T-cell (primary cell): Measurements from ENCODE around the gene SNPH. TPM values are rescaled to one million over a fixed set of nuclear protein-coding genes. Genes with fewer than 3 reads are reported as not detected.

Source experiments
- ATAC-seq, 4 experiments: fragments of 200-7000 bp in 3 of 4; fragments of 150-1000 bp in 1 of 4; cut with Tn5 transposase; replicated peaks in 1 of 4; 1 replicate in 3 of 4; 2 replicates in 1 of 4; pipeline ENCODE4 v1.10.0; 2021; ENCODE audit warnings: moderate library complexity in 3 of 4, mild to moderate bottlenecking in 2 of 4, moderate number of reproducible peaks in 1 of 4
- CTCF ChIA-PET, 2 donors: fragments of 300-600 bp; sonication (Branson Sonifier 250); formaldehyde crosslinking; loops; one replicate each; lab custom pipeline; 2022; ENCODE audit warnings: antibody characterized with exemption in 2 of 2; lab: Charles Lee
- POLR2A ChIA-PET, 2 donors: fragments of 300-600 bp; sonication (Branson Sonifier 250); formaldehyde crosslinking; loops; one replicate each; lab custom pipeline; 2022; ENCODE audit warnings: antibody characterized with exemption in 2 of 2; lab: Charles Lee
- DNase-seq, 35 experiments: peaks; one replicate each; pipeline versions ENCODE4 v3.0.0 to v3.0.0-alpha.2; 2013 to 2023
- H3K27ac ChIP-seq: one replicate; pipeline ENCODE4 v1.5.1; 2013; ENCODE audit warnings: low read length
- H3K27me3 ChIP-seq, 2 experiments: replicated peaks in 1 of 2; 1 replicate in 1 of 2; 2 replicates in 1 of 2; pipeline versions ENCODE4 v1.6.1 to v1.7.0; 2013; ENCODE audit warnings: low read length in 1 of 2, mixed read lengths in 1 of 2; ENCODE audit not compliant: control insufficient read depth in 2 of 2, insufficient read depth in 2 of 2; ENCODE audit errors: extremely low read depth in 1 of 2
- H3K36me3 ChIP-seq, 2 donors: 1 replicate in 1 of 2; 2 replicates in 1 of 2; pipeline versions ENCODE4 v1.6.1 to v1.7.0; 2013; ENCODE audit warnings: low read length in 1 of 2; ENCODE audit not compliant: control insufficient read depth in 2 of 2, insufficient read depth in 1 of 2; ENCODE audit errors: extremely low read depth in 1 of 2
- H3K4me1 ChIP-seq, 2 experiments: 1 replicate in 1 of 2; 2 replicates in 1 of 2; pipeline versions ENCODE4 v1.6.1 to v1.7.0; 2013; ENCODE audit warnings: low read length in 2 of 2, mixed read lengths in 1 of 2; ENCODE audit not compliant: insufficient read depth in 2 of 2, control insufficient read depth in 1 of 2; ENCODE audit errors: extremely low read depth in 1 of 2
- H3K4me3 ChIP-seq, 2 donors: 1 replicate in 1 of 2; 2 replicates in 1 of 2; pipeline versions ENCODE4 v1.5.1 to v1.7.0; 2013; ENCODE audit warnings: mild to moderate bottlenecking in 2 of 2, low read length in 1 of 2, moderate library complexity in 1 of 2; ENCODE audit not compliant: control insufficient read depth in 1 of 2; ENCODE audit errors: extremely low read depth in 1 of 2
- H3K9me3 ChIP-seq: 2 replicates; pipeline ENCODE4 v1.7.0; 2013
- H3K27ac Mint-ChIP-seq, 2 donors: one replicate each; pipeline ENCODE4 v1.8.0; 2020 to 2021; ENCODE audit warnings: mild to moderate bottlenecking in 2 of 2, mixed read lengths in 2 of 2
- H3K27me3 Mint-ChIP-seq, 2 donors: one replicate each; pipeline ENCODE4 v1.8.0; 2021 to 2022; ENCODE audit warnings: mixed read lengths in 2 of 2
- H3K36me3 Mint-ChIP-seq: one replicate; pipeline ENCODE4 v1.8.0; 2021; ENCODE audit warnings: mixed read lengths
- H3K4me1 Mint-ChIP-seq, 3 donors: one replicate each; pipeline ENCODE4 v1.8.0; 2020 to 2022; ENCODE audit warnings: mixed read lengths in 3 of 3, mild to moderate bottlenecking in 1 of 3
- H3K4me3 Mint-ChIP-seq, 3 donors: one replicate each; pipeline ENCODE4 v1.8.0; 2020 to 2022; ENCODE audit warnings: mild to moderate bottlenecking in 3 of 3, mixed read lengths in 3 of 3, moderate library complexity in 3 of 3
- H3K9me3 Mint-ChIP-seq, 3 donors: one replicate each; pipeline ENCODE4 v1.8.0; 2020 to 2022; ENCODE audit warnings: mixed read lengths in 3 of 3
- WGBS: methylation state at CpG from one replicate; pipeline ENCODE4 v1.1.5; 2013; ENCODE audit warnings: missing lambda C conversion rate; ENCODE audit not compliant: insufficient coverage; 5-methylcytosine and 5-hydroxymethylcytosine counted together
- total RNA-seq, 35 experiments: library from RNA in 6 of 35; stranded (reverse) in 6 of 35; fragments of 120-200 nt in 1 of 35; gene quantifications; one replicate each; pipeline versions ENCODE4 v1.2.1 to v1.2.4 and lab custom pipeline; 2013 to 2026

Gene SNPH
- total RNA-seq, 5 donors from 2014 or later (not counting 1 experiment from before 2014, with no cell fraction given), result 12.9 to 29.8 (median 23.4) TPM

DNA sequence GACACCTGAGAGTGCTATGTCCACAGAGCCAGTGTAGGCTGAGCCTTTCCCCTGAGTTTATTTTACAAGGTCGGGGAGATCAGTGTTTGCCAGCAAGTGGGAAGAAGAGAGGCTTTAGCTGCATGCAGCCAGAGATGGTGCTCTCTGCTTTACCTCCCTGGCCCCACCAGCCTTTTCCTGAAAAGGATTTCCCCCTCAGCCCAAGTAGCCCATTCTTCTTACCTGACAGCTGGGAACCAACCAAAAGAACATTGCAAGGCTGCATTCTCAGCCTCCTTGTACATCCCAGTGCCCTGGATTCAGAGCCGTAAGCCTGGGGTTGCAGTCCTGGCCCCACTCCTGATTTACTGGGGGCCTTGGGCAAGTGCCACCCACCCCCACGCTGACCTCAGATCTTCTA is 16.9 kb downstream of the SNPH start:
- Mint-ChIP-seq H3K9me3 (no peaks in the 10 kb centered on the region), H3K4me1 (peaks cover 74 to 77% (median 75%) of the 10 kb centered on the region in 3 donors), H3K27ac (peak overlapping the region; percentile 47 to 53), H3K4me3 (peak overlapping the region in 1 of 3 donors; percentile 77), H3K27me3 (no peaks in the 10 kb centered on the region), H3K36me3 (peaks cover 11% of the 10 kb centered on the region)
- 79% methylated on average over 2 of the region's 3 CpGs for WGBS
- no peaks in the 10 kb centered on the region for H3K9me3 ChIP-seq
- peaks cover 23 to 64% of the 10 kb centered on the region in 2 experiments for H3K4me1 ChIP-seq
- CTCF ChIA-PET, result interaction anchor here (1.0 to 1.3 kb wide), 2 partner anchors 9 to 106 kb away, joined by 3 to 4 read pairs; no protein-coding TSS in a partner anchor
- no peaks in the 10 kb centered on the region for H3K27me3 ChIP-seq
- no peak overlapping the region for H3K4me3 ChIP-seq
- no peak overlapping the region for H3K27ac ChIP-seq
- no peak for ATAC-seq
- H3K36me3 ChIP-seq, result no peaks in the 10 kb centered on the region
- POLR2A ChIA-PET, result interaction anchor here (0.5 to 0.6 kb wide), 2 partner anchors 16 to 43 kb away, joined by 3 read pairs; no protein-coding TSS in a partner anchor
- DNase-seq, result no peak

DNA sequence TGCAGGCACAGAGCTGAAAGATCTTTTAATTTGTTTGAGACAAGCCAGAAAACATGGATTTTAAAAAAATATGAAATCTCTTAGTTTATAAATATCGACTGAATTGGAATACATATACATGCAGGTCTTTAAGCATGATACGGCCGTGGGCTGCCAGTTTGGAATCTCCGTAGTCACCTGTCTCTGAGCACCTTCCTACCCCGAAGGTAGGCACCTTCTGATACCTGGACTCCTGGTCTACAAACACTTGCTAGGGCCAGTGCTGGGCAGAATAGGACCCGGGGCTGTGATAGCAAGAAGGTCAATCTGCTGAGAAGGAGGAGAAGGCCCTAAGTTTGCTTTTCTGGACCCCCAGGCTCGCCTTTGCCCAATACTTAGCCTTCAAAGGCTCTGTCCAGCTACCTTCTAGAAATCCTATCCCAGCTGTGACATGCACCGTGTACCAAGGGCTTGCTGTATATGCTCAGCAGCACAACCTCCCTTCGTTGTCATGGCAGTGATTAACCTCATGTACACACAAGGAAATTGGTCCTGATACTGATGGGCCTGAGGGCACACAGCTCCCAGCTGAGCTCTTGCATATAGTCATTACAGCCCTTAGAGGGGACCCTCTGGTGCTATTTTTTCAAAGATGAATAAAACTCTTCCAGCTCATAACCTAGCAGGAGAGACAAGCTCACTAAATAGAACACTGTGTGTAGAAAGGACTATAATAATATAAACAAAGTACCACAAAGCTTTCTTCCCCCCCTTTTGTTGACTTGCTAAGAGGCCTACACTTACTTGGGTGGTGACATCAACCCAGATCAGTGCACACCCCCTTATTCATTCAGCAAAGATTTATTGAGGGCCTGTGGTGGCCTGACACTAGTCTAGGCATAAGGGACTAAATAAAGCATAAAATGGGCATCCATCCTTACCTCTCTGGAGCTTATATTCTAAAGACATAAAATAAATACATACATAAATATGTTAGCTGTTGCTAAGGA is 17.7 kb downstream of the SNPH start:
- Mint-ChIP-seq H3K27me3 (no peaks in the 10 kb centered on the region), H3K36me3 (peaks cover 14% of the 10 kb centered on the region), H3K27ac (peak overlapping the region; percentile 53 to 75), H3K4me1 (peaks cover 78 to 81% (median 78%) of the 10 kb centered on the region in 3 donors), H3K4me3 (peak overlapping the region in 1 of 3 donors; percentile 77), H3K9me3 (no peaks in the 10 kb centered on the region)
- no peak overlapping the region for H3K4me3 ChIP-seq
- peaks cover 23 to 68% of the 10 kb centered on the region in 2 experiments for H3K4me1 ChIP-seq
- no peaks in the 10 kb centered on the region for H3K36me3 ChIP-seq
- POLR2A ChIA-PET, result interaction anchor here in 1 of 2 donors (0.6 kb wide), 1 partner anchor 17 kb away, joined by 3 read pairs; no protein-coding TSS in a partner anchor
- no peaks in the 10 kb centered on the region for H3K9me3 ChIP-seq
- no peak overlapping the region for H3K27ac ChIP-seq
- DNase-seq (no peak), ATAC-seq (no peak)
- CTCF ChIA-PET, result interaction anchor here in 1 of 2 donors (1.3 kb wide), 1 partner anchor 8 kb away, joined by 4 read pairs; no protein-coding TSS in a partner anchor
- WGBS, result 91% methylated on average over 8 of the region's 9 CpGs
- no peaks in the 10 kb centered on the region for H3K27me3 ChIP-seq

DNA sequence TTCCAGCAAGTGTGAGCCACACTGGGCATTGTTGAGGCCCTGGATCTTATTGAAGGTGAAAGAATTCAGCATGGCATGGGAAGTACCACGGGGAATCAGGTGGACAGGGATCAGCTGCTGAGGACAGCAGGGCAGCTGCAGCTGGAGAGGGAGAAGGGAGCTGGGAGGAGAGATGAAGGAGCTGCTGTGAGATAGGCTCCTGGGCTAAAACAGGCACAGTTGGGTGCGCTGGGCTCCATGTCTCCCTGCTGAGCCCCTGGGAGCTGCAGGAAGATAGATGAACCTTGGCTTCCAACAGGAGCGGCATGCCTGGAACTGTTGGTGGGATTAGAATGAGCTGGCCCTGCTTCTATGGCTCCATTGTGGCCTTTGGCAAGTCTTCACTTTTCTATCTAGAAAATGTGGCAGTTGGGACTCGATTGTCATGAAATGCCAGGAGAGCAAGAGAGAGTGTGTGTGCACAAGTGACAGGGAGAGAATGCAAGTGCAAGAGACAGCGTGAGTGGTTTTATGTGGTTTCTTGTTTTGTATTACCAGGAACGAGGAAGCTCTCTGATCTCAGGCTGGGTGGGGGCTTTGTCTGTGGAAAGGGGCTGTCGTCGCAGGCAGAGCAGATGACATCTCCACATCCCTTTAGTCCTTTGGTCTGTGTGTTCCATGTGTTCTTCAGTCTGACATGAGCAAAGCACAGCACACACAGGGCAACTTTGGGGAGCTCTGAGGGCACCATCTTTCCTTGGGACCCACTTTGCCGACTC is 20.4 kb downstream of the SNPH start:
- Histone ChIP-seq H3K4me3 (peak overlapping the region in 1 of 2 donors; percentile 25), H3K9me3 (no peaks in the 10 kb centered on the region), H3K27me3 (no peaks in the 10 kb centered on the region), H3K36me3 (peaks cover 0 to 2% of the 10 kb centered on the region in 2 donors), H3K4me1 (peaks cover 23 to 59% of the 10 kb centered on the region in 2 experiments), H3K27ac (peak overlapping the region; percentile 14)
- DNase-seq (peak in 34 of 35 experiments; percentile 19 to 82 (median 51)), ATAC-seq (peak; percentile 79 to 93 (median 91))
- ChIA-PET POLR2A (interaction anchor here in 1 of 2 donors (0.6 to 0.7 kb wide), 2 partner anchors 26 to 69 kb away, joined by 4 to 7 read pairs; no protein-coding TSS in a partner anchor), CTCF (no interaction called here)
- Mint-ChIP-seq H3K27me3 (no peaks in the 10 kb centered on the region), H3K36me3 (peaks cover 11% of the 10 kb centered on the region), H3K9me3 (no peaks in the 10 kb centered on the region), H3K27ac (peak overlapping the region; percentile 91 to 93), H3K4me3 (peak overlapping the region; percentile 29 to 77 (median 57)), H3K4me1 (peaks cover 71 to 78% (median 78%) of the 10 kb centered on the region in 3 donors)
- 46% methylated on average over 9 of the region's 9 CpGs for WGBS

DNA sequence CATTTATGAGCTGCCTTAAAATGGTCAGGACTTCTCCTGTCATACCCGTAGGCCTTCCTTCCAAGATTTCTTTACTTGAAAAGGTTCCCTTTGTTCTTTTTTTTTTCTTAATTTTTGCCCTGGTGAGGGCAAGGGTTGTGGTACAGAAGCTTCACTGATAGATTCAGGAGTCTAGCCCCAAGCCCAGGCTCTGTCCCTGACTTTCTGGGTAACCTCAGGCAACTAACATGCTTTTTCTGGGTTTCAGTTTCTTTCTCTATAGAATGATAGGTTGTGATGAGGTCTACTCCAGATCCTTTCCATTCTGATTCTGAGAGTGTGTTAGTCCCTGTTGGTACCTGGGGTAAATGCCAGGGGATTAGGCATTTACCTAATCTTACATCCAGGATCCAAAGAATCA is 21.2 kb downstream of the SNPH start:
- ATAC-seq (peak in 3 of 4 experiments; percentile 33 to 56 (median 43)), DNase-seq (peak in 1 of 35 experiments; percentile 26)
- Histone ChIP-seq H3K36me3 (peaks cover 0 to 2% of the 10 kb centered on the region in 2 donors), H3K27me3 (no peaks in the 10 kb centered on the region), H3K4me1 (peaks cover 21 to 55% of the 10 kb centered on the region in 2 experiments), H3K27ac (peak overlapping the region; percentile 14), H3K9me3 (no peaks in the 10 kb centered on the region), H3K4me3 (no peak overlapping the region)
- peak overlapping the region; percentile 29 to 77 (median 57) for H3K4me3 Mint-ChIP-seq
- ChIA-PET CTCF (no interaction called here), POLR2A (interaction anchor here in 1 of 2 donors (0.7 kb wide), 1 partner anchor 70 kb away, joined by 4 read pairs; no protein-coding TSS in a partner anchor)
- H3K36me3 Mint-ChIP-seq, result peaks cover 8% of the 10 kb centered on the region
- peak overlapping the region; percentile 91 to 93 for H3K27ac Mint-ChIP-seq
- H3K27me3 Mint-ChIP-seq, result no peaks in the 10 kb centered on the region
- WGBS, result no CpG with 5 or more reads among the region's 1 CpG
- H3K9me3 Mint-ChIP-seq, result no peaks in the 10 kb centered on the region
- peaks cover 71 to 82% (median 80%) of the 10 kb centered on the region in 3 donors for H3K4me1 Mint-ChIP-seq

DNA sequence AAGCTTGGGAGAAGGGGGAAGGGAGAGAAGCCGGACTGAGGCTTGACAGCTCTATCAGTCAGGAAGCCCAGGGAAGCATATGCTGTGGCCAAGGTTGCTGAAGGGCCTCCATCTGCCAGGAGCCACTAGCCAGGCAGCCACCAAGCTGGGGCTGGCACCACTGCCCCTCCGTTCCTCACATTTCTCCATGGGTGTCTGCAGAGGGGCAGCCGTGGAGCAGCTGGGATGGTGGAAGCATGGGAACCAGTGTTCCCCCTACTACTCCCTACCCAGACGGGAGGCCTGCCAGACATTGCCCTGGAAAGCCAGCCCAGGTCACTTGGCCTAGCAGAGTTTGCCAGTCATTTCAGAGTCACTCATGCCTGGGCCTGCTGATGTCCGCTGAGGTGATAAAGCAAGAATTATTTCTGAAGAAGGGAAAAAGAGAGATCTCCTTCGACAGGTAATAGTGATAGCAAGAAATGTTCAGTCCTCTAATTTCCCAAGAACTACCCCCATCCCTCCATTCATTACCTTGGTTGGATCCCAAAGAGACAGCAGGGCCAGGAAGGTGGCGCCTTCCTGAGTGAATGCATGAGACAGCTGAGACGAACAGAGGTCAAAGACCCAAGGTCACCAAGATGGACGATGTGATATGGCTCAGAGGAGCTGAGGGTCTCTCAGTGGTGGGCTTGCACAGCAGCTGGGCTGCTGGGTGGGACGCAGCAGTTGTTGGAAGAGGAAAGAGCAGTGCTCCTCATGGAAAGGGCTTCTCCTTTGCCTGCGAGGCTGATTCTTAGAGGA is 21.9 kb downstream of the SNPH start:
- Mint-ChIP-seq H3K4me3 (peak overlapping the region in 1 of 3 donors; percentile 77), H3K9me3 (no peaks in the 10 kb centered on the region), H3K27me3 (no peaks in the 10 kb centered on the region), H3K36me3 (peaks cover 8% of the 10 kb centered on the region), H3K4me1 (peaks cover 75 to 84% (median 82%) of the 10 kb centered on the region in 3 donors), H3K27ac (peak overlapping the region; percentile 91 to 93)
- 89% methylated on average over 5 of the region's 11 CpGs for WGBS
- peak overlapping the region; percentile 5 for H3K27ac ChIP-seq
- no peaks in the 10 kb centered on the region for H3K27me3 ChIP-seq
- H3K9me3 ChIP-seq, result no peaks in the 10 kb centered on the region
- POLR2A ChIA-PET, result no interaction called here
- H3K4me3 ChIP-seq, result no peak overlapping the region
- ATAC-seq (no peak), DNase-seq (no peak)
- H3K4me1 ChIP-seq, result peaks cover 21 to 52% of the 10 kb centered on the region in 2 experiments
- H3K36me3 ChIP-seq, result peaks cover 0 to 2% of the 10 kb centered on the region in 2 donors
- CTCF ChIA-PET, result interaction anchor here in 1 of 2 donors (0.7 kb wide), 1 partner anchor 49 kb away, joined by 6 read pairs; no protein-coding TSS in a partner anchor
